ENCODE measurements around the gene EYS.
A peak's percentile ranks its signal among the peaks of the same experiment; 100 is the strongest.

Gene EYS

GRCh38 chr6:64347411-64347810 lies 1359.6 kb downstream of the EYS start:
- no peak for TF ChIP-seq CTCF (IDR thresholded peaks at IDR 0.05; ENCODE audit: extremely low read depth, missing control alignments)
- no peak for DNase-seq (ENCODE audit: low spot score)

GRCh38 chr6:64335195-64335594 lies 1371.8 kb downstream of the EYS start:
- TF ChIP-seq CTCF (IDR thresholded peaks at IDR 0.05; ENCODE audit: extremely low read depth, missing control alignments), result no peak
- DNase-seq (ENCODE audit: low spot score), result no peak

- TF ChIP-seq CTCF (IDR thresholded peaks at IDR 0.05; ENCODE audit: extremely low read depth, missing control alignments), result no peak
- DNase-seq (ENCODE audit: low spot score), result no peak
These were observed 1372.4 kb downstream of the EYS start for GRCh38 chr6:64334636-64335035.

- TF ChIP-seq CTCF (IDR thresholded peaks at IDR 0.05; ENCODE audit: extremely low read depth, missing control alignments), result peak; percentile 76
- peak; percentile 13 for DNase-seq (ENCODE audit: low spot score)
These were observed 1376.2 kb downstream of the EYS start for GRCh38 chr6:64330694-64331307.

- DNase-seq (ENCODE audit: low spot score), result no peak
These were observed 1380.1 kb downstream of the EYS start for GRCh38 chr6:64326939-64327338.

GRCh38 chr6:64325093-64325492 lies 1381.9 kb downstream of the EYS start:
- TF ChIP-seq CTCF (IDR thresholded peaks at IDR 0.05; ENCODE audit: extremely low read depth, missing control alignments), result no peak
- DNase-seq (ENCODE audit: low spot score), result no peak

More at GRCh38 chr6:64326939-64327338, 1380.1 kb downstream of the EYS start:
- TF ChIP-seq CTCF (IDR thresholded peaks at IDR 0.05; ENCODE audit: extremely low read depth, missing control alignments), result no peak

GRCh38 chr6:64310214-64310613 lies 1396.8 kb downstream of the EYS start:
- no peak for TF ChIP-seq CTCF (IDR thresholded peaks at IDR 0.05; ENCODE audit: extremely low read depth, missing control alignments)
- no peak for DNase-seq (ENCODE audit: low spot score)

Measured in GM20000 (cell line).